Dermis blood vessel endothelial cell (primary cell): ENCODE data around the gene PRC1. TPM values are rescaled to one million over a fixed set of nuclear protein-coding genes. Genes with fewer than 3 reads are reported as not detected.
"Not testable (repeated sequence)": the region's sequence is repeated elsewhere in the genome, so short reads cannot be mapped to it uniquely, and the experiment has no call there.

Experiments used
- DNase-seq: peaks from one replicate; pipeline ENCODE4 v3.0.0; 2010
- total RNA-seq: library from RNA; depleted of rRNA; stranded (reverse); fragments of >200 nt; gene quantifications from 2 replicates; pipeline ENCODE4 v1.2.3, GENCODE V29; 2014

The PRC1 gene
- 83.0 and 274 TPM in 2 replicates for total RNA-seq

DNA sequence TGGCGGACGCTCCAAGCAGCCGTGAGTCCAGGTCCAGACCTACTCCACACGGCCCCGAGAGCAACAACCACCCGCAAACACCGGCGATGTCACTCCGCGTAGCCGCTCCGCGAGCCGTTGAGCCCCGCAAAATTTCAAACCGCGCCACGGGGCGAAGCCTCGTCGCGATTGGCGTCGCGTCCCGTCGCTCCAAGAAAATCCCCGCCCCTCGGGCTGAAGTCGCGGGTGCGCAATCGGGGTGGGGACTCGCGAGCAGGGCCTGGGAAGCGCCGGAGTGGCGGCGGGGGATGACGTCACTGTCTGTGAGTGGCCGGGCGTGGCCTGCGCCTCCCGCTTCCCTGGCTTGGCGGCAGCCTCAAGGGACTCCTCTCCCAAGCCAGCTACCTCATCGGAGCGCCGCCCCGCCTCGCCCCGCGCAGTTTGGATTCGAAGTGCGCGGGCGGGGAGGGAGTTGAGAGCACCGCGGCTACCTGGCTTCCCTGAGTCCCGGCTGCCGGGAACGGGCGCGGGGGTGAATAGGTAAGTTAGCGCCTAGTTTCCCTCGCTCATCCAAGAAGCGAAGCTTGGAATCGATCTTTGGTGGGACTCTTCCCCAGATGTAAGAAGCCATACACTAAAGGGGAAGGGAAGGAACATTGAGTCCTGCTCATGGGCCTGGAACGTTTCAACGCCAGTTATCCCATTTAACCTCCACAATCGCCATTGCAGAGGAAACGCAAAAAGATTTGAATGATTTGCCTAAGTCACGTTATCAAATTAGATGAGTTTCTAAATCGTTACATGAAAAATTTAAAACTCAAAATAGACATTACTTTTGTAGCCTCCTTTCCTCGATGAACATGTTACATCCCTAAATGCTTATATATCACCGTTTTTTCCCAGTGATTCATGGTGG lies at the start of gene PRC1:
Gene PRC1 (minus strand): TSS at position 119 of the 895 bp plus-strand sequence. CDS start 118 bp downstream, at position 1.
- DNase-seq, result peak; percentile 99

GRCh38 chr15:91043202-91043874 lies 49.0 kb upstream of the PRC1 start:
- DNase-seq, result no peak

DNA sequence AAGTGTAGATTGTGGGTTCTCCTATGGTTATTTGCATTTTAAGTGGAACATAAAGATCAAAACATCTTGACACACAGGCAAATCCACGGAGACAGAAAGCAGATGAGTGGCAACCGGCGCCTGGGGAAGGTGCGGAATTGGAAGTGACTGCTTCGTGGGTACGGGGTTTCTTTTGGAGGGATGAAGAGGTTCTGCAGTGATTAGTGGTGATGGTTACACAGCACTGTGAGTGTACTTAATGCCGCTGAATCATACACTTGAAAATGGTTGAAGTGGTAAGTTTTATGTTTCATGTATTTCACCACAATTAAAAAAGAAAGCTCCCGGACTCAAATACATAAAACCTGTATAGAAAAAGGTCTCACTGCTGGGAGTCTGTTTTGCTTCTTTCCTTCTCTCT lies 46.5 kb upstream of the PRC1 start:
- DNase-seq, result no peak

DNA sequence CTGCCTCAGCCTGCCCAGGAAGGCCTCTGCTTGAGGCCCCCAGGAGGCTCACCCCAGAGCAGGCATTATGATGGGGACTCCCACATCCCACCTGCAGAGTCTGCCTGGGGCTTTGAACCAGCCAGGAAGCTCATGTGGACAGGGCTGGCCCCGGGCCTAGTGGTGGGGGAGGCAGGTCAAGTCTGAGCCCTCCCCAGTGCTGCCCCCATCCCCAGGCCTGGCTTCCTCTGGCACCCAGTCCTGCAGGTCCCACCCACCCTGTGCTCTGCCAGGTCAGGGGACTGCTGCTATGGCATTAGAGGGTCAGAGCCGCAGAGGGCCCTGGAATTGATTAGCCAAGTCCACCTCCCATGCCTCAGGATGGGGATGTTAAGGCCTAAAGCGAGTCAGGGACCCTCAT lies 45.7 kb upstream of the PRC1 start:
- DNase-seq, result no peak

DNA sequence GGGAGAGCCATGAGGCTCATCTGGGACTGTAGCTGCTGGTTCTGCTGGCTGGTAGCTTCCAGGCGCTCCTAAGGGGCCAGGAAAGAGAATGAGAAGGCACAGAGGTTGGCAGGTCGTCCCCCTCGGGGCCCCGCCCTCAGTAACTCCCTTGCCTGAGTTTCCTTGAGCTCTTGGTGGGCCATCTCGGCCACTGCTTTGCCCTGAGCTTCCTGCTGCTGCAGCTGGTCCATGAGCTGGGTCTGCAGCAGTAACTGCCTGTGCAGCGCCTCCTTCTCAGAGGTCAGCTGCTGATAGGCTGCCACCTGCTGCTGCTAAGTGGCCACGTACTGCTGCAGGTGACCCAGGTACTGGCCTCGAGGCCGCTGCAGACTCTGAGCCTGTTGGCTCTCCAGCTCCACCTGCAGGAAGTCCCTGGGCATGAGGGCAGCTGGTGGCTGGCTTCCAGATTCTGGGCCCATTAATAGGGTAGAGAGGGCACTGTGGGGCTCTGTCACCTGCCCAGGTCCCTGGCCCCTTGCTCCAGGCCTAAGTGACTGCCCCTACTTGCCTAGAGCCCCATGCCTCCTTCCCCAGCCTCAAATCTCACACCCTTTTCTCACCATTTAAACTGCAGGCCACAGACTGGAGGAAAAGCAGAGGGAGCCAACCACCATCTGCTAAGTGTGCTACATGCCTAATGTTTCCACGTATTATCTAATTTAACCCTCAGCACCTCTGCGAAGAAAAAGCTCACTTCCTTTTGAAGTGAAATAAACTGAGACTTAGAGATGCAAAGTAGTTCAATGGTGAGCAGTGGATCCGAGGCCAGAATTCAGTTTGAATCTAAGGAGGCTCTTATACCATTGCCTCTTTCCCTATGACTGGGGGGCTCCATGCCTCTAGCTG lies 38.8 kb upstream of the PRC1 start:
- peak; percentile 59 for DNase-seq

GRCh38 chr15:91031796-91032195 lies 37.5 kb upstream of the PRC1 start:
- no peak for DNase-seq

DNA sequence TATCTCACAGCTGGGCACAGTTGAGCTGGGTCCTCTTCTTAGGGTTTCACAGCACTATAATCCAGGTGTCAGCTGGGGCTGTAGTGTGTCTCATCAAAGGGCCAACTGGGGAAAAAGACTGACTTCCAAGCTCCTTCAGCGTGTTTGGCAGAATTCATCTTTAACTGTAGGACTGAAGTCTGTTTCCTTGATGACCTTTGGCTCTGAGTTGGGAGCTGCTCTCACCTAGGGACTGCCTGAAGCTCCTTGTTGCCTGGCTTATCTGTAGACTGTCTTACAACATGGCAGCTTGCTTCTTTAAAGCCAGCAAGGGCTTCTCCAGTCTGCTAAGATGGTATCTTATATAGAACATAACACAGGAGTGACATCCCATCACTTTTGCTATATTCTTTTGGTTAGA lies 33.3 kb upstream of the PRC1 start:
- DNase-seq, result no peak

DNA sequence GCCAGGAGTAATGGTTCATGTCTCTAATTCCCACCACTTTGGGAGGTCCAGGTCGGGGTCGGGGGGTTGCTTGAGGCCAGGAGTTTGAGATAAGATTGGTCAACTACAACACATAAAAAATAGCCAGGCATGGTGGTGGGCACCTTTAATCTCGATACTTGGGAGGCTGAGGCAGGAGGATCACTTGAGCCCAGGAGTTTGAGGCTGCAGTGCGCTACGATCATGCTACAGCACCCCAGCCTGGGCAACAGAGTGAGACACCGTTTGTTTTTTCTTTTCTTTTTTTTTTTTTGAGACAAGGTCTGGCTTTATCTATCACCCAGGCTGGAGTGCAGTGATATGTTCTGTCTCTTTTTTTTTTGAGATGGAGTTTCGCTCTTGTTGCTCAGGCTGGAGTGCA lies 29.4 kb upstream of the PRC1 start:
- no peak for DNase-seq

DNA sequence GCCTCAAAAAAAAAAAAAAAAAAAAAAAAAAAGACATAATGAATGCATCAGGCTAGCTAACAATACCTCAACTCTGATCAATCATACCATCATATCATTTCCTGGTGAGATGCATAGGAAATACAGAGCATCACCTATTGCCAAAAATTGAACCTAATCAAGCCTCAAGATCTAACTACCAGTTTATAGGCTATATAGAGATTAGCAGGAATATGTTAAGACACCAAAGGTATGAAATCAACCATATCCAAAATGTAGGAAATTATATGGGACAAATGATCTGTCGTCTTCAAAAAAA lies 28.4 kb upstream of the PRC1 start:
- DNase-seq, result no peak

GRCh38 chr15:91022075-91022831 lies 27.9 kb upstream of the PRC1 start, which contains the start of gene VPS33B:
TSS of gene VPS33B (minus strand) at chr15:91022594. CDS start at chr15:91022249, 345 bp downstream.
- peak; percentile 87 for DNase-seq

DNA sequence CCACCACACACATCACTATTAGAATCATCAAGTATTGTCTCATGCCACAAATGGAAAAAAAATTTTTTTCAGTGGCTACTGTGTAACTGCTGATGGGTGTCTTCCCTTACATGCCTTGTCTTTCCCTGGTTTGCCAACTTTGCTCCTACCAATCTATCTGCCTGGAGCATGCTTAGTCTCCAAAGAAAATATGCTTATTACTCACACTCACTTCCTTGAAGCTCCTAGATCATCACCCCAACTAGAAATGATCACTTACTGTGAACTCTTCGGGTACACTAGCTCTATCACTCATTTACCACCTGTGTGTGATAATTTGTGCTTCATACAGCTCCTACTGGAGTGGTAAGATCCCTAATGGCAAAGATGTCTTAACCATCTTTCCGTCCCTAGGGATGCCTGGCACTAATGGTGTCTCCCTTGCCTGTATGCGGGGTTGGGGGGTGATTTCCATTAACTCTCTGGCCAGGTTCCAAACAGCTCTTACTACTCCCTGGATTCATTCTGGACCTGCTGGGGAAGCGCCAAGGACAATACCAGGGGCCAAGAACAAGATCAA lies 27.3 kb upstream of the PRC1 start:
- DNase-seq, result peak; percentile 14

- DNase-seq, result no peak
These were observed 23.8 kb upstream of the PRC1 start for GRCh38 chr15:91018158-91018557.

GRCh38 chr15:91017716-91018115 lies 23.4 kb upstream of the PRC1 start:
- no peak for DNase-seq

DNA sequence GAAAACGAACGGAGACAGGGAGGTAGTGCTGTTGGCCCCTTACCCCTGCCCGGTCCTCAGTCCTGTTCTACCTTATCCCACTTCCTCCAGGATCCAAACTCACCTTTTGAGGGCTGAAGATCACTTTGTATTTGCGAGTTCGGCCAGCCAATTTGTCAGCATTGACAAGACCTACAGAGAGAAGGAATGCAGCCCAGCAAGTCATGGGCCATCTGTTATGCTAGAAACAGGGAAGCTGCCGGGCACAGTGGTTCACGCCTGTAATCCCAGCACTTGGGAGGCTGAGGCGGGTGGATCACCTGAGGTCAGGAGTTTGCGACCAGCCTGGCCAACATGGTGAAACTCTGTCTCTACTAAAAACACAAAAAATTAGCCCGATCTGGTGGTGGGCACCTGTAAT lies 19.4 kb upstream of the PRC1 start:
- DNase-seq, result not testable (repeated sequence)

GRCh38 chr15:91007266-91007665 lies 12.9 kb upstream of the PRC1 start:
- no peak for DNase-seq

- no peak for DNase-seq
These were observed 6.9 kb upstream of the PRC1 start for GRCh38 chr15:91001209-91001608.

DNA sequence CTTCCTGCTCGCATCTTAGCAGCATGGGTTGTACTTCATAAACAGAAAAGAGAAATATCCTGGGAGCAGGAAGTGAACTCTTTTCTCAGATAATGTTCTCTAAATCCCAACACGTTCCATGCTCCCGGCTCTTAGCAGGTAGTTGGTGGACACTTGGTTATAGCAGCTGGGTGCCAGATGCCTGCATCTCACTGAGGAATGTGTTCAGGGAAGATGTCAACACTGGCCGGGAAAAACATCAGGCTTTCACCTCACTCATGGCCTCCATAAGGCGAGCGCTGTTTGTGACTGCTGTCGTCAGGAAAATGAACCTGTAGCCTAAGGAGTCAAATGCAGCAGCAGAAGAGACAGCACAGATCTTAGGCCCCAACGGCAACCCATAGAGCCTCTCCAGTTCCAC lies 4.4 kb upstream of the PRC1 start:
- DNase-seq, result no peak

DNA sequence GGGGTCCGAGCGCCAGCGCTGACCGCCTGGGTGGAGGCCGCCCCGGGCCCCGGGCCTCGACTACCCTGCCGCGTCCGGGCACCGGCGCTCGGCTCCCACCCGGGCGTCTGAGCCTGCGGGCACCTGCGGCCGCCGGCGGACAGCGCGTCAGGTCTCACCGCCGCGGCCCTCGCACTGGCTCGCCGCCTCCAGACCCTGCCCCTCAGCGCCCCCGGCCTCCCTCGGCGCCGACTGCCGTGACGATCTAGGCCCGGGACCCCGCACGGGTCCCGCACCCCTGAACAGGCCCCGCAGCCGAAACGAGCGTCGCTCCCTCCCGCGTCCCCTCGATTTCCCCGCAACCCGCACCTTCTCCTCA lies 297 bp downstream of the PRC1 start:
- no peak for DNase-seq

DNA sequence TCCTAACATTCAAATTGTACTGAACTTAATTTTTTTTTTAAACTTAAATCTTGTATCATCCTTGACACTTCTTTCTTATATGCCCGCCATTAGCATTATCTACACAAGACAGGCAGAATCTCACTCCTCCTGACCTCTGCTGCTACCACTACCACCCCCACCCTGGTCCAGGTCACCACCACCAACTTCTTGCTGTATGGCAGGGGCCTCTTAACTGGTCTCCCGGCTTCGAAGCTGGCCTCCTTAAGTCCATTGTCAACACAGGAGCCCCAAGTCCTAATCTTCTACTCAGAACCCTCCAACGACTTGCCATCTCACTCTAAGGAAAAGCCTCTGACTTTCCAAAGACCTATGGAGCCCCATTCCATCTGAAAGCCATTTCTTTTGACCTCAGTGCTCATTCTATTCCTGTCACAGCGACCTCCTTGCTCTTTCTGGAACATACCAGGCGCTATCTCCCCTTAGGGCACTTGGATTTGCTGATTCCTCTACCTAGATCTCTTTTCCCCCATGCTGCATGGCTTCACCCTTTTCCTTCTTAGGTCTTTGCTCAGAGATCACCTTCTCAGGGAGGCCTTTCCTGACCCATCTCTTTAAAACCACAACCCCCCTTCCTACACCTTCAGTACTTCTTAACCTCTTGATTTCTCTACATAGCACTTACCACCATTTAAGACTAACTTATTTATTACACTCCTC lies 2.6 kb downstream of the PRC1 start:
- no peak for DNase-seq

- no peak for DNase-seq
These were observed 3.9 kb downstream of the PRC1 start for GRCh38 chr15:90990446-90990845.

- no peak for DNase-seq
These were observed 5.1 kb downstream of the PRC1 start for GRCh38 chr15:90989040-90989768.
